Neural crest cell (in vitro differentiated cells): Measurements from ENCODE around the gene GYG1. TPM values are rescaled to one million over a fixed set of nuclear protein-coding genes. Genes with fewer than 3 reads are reported as not detected.

Experiments used
- DNase-seq: peaks from one replicate; pipeline ENCODE4 v3.0.0; 2021; ENCODE audit warnings: low read depth, mixed read lengths, low spot score
- H3K27ac Mint-ChIP-seq: one replicate; pipeline ENCODE4 v1.8.0; 2021; ENCODE audit warnings: mild to moderate bottlenecking, mixed read lengths; ENCODE audit not compliant: unreplicated experiment
- H3K27me3 Mint-ChIP-seq: 2 replicates; pipeline ENCODE4 v1.8.0; 2021; ENCODE audit warnings: low read depth, mild to moderate bottlenecking, mixed read lengths
- H3K36me3 Mint-ChIP-seq: 2 replicates; pipeline ENCODE4 v1.8.0; 2021; ENCODE audit warnings: low read depth, mild to moderate bottlenecking, mixed read lengths
- H3K4me1 Mint-ChIP-seq: 2 replicates; pipeline ENCODE4 v1.8.0; 2021; ENCODE audit warnings: mixed read lengths
- H3K4me3 Mint-ChIP-seq: one replicate; pipeline ENCODE4 v1.8.0; 2021; ENCODE audit warnings: mild to moderate bottlenecking, mixed read lengths
- H3K9me3 Mint-ChIP-seq: 2 replicates; pipeline ENCODE4 v1.8.0; 2021; ENCODE audit warnings: mixed read lengths
- total RNA-seq: library from RNA; stranded (reverse); gene quantifications from 2 replicates; pipeline ENCODE4 v1.2.1, GENCODE V29; 2021
- TF ChIP-seq, protein P1 (sequence below): fragments of 200-600 bp; sonication (generic); conservative IDR thresholded peaks from 2 replicates; pipeline ENCODE4 v1.5.0; 2021; ENCODE audit warnings: antibody characterized with exemption, mild to moderate bottlenecking

The GYG1 gene
- total RNA-seq, 1 donor from 2014 or later = 27.1 TPM

DNA sequence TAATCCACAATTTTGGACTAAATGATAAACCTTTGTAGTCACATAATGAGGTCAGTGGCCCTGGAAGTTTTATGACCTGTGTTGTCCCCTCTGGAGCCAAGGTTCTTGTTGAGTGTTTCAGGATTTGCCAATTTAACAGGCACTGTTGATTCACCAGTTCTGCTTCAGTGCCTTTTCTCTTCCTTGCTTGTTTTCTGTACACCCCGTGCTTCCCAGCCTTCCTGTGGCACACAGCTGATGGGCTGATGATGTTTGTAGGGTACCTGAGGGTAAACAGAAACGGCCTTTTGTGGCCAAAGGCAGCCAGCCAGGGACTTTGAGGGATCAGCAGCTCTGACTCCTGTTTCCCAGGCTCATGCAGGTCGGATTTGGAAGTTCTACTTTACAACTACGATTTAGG, 13.3 kb downstream of the GYG1 start:
- Mint-ChIP-seq H3K9me3 (no peaks in the 10 kb centered on the region), H3K36me3 (peaks cover 8% of the 10 kb centered on the region), H3K4me3 (no peak overlapping the region), H3K27ac (no peak overlapping the region), H3K4me1 (peaks cover 11% of the 10 kb centered on the region), H3K27me3 (no peaks in the 10 kb centered on the region)
- DNase-seq = no peak
- TF ChIP-seq, protein P1, sequence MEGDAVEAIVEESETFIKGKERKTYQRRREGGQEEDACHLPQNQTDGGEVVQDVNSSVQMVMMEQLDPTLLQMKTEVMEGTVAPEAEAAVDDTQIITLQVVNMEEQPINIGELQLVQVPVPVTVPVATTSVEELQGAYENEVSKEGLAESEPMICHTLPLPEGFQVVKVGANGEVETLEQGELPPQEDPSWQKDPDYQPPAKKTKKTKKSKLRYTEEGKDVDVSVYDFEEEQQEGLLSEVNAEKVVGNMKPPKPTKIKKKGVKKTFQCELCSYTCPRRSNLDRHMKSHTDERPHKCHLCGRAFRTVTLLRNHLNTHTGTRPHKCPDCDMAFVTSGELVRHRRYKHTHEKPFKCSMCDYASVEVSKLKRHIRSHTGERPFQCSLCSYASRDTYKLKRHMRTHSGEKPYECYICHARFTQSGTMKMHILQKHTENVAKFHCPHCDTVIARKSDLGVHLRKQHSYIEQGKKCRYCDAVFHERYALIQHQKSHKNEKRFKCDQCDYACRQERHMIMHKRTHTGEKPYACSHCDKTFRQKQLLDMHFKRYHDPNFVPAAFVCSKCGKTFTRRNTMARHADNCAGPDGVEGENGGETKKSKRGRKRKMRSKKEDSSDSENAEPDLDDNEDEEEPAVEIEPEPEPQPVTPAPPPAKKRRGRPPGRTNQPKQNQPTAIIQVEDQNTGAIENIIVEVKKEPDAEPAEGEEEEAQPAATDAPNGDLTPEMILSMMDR = no peak

- Mint-ChIP-seq H3K36me3 (peaks cover 8% of the 10 kb centered on the region), H3K4me1 (peaks cover 5% of the 10 kb centered on the region), H3K27me3 (no peaks in the 10 kb centered on the region), H3K4me3 (no peak overlapping the region), H3K27ac (no peak overlapping the region), H3K9me3 (no peaks in the 10 kb centered on the region)
- TF ChIP-seq, protein P1 = no peak
- DNase-seq = no peak
Measured at GRCh38 chr3:149005416-149005815, 14.1 kb downstream of the GYG1 start.

DNA sequence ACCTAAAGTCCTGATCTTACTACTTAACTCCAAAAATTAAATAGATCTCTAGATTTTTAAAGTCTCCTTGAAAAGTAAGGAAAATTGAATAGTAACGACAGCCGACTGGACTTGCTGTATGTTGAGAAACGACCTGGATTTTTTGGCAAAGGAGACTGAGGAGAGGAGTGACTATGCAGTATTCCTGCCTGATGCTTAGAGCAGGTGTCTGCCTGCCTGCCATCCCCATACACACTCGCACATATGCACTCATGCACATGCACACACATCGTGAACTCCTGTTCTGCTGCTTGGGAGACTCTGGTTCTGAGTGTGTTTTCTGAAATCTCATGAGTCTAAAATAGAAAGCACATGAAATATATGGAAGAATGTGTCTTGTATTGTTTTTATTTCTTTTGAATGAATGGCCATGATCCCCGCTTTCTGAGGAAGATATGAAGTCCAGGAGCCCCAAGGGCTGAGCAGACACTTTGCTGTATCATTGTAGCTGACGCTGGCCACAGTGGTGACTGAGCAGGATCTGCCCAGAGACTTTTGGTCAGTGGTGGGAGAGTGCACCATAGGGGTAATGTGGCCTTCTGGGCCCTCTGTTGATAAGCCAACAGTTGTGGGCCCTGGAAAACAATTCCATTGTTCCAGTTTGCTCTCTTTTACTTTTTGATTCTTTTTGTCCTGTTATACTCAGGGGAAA, 16.4 kb downstream of the GYG1 start:
- TF ChIP-seq, protein P1 = no peak
- DNase-seq = no peak
- Mint-ChIP-seq H3K27me3 (no peaks in the 10 kb centered on the region), H3K27ac (no peak overlapping the region), H3K4me3 (no peak overlapping the region), H3K4me1 (peaks cover 13% of the 10 kb centered on the region), H3K9me3 (no peaks in the 10 kb centered on the region), H3K36me3 (peaks cover 16% of the 10 kb centered on the region)

GRCh38 chr3:149009732-149010131, 18.4 kb downstream of the GYG1 start:
- Mint-ChIP-seq H3K27me3 (no peaks in the 10 kb centered on the region), H3K9me3 (no peaks in the 10 kb centered on the region), H3K4me1 (peaks cover 8% of the 10 kb centered on the region), H3K36me3 (peaks cover 23% of the 10 kb centered on the region), H3K27ac (no peak overlapping the region), H3K4me3 (no peak overlapping the region)
- no peak for DNase-seq
- TF ChIP-seq, protein P1 = no peak

- H3K36me3 Mint-ChIP-seq = peaks cover 31% of the 10 kb centered on the region
- H3K4me3 Mint-ChIP-seq = no peak overlapping the region
- H3K9me3 Mint-ChIP-seq = no peaks in the 10 kb centered on the region
- no peak overlapping the region for H3K27ac Mint-ChIP-seq
- peaks cover 8% of the 10 kb centered on the region for H3K4me1 Mint-ChIP-seq
- DNase-seq = no peak
- H3K27me3 Mint-ChIP-seq = no peaks in the 10 kb centered on the region
- TF ChIP-seq, protein P1 = no peak
Measured at GRCh38 chr3:149010504-149010951, 19.2 kb downstream of the GYG1 start.
